GM03348 (cell line): ENCODE results near the gene B3GAT1.

Source experiments
- DNase-seq: peaks from one replicate; pipeline ENCODE4 v3.0.0; 2012; ENCODE audit warnings: low spot score

The B3GAT1 gene

GRCh38 chr11:134390706-134391569, 21.1 kb downstream of the B3GAT1 start:
- DNase-seq: no peak

GRCh38 chr11:134389464-134390180, 22.4 kb downstream of the B3GAT1 start:
- DNase-seq: no peak

- DNase-seq: no peak
Measured at GRCh38 chr11:134388590-134388989, 23.5 kb downstream of the B3GAT1 start.

GRCh38 chr11:134387501-134387900, 24.5 kb downstream of the B3GAT1 start:
- no peak for DNase-seq

- DNase-seq: no peak
Measured at GRCh38 chr11:134386945-134387344, 25.1 kb downstream of the B3GAT1 start.

GRCh38 chr11:134385774-134386565, 26.1 kb downstream of the B3GAT1 start:
- DNase-seq: no peak

- no peak for DNase-seq
Measured at GRCh38 chr11:134385171-134385570, 26.9 kb downstream of the B3GAT1 start.

GRCh38 chr11:134384406-134384805, 27.6 kb downstream of the B3GAT1 start:
- no peak for DNase-seq

- DNase-seq: no peak
Measured at GRCh38 chr11:134383576-134384221, 28.3 kb downstream of the B3GAT1 start.

GRCh38 chr11:134382830-134383229, 29.2 kb downstream of the B3GAT1 start:
- no peak for DNase-seq

GRCh38 chr11:134382257-134382656, 29.8 kb downstream of the B3GAT1 start:
- DNase-seq: no peak

GRCh38 chr11:134380785-134381184, 31.3 kb downstream of the B3GAT1 start:
- no peak for DNase-seq

- DNase-seq: no peak
Measured at GRCh38 chr11:134380229-134380628, 31.8 kb downstream of the B3GAT1 start.

- no peak for DNase-seq
Measured at GRCh38 chr11:134379241-134379640, 32.8 kb downstream of the B3GAT1 start.

- no peak for DNase-seq
Measured at GRCh38 chr11:134377876-134378275, 34.2 kb downstream of the B3GAT1 start.

- no peak for DNase-seq
Measured at GRCh38 chr11:134376150-134376921, 35.7 kb downstream of the B3GAT1 start.

GRCh38 chr11:134374891-134375550, 37.0 kb downstream of the B3GAT1 start:
- DNase-seq: no peak

GRCh38 chr11:134374171-134374570, 37.9 kb downstream of the B3GAT1 start:
- DNase-seq: no peak

GRCh38 chr11:134373591-134374052, 38.4 kb downstream of the B3GAT1 start:
- DNase-seq: no peak

- no peak for DNase-seq
Measured at GRCh38 chr11:134372961-134373360, 39.1 kb downstream of the B3GAT1 start.

GRCh38 chr11:134372536-134372935, 39.5 kb downstream of the B3GAT1 start:
- DNase-seq: no peak
